ENCODE data around the gene CSF2RB. TPM values are rescaled to one million over a fixed set of nuclear protein-coding genes. Genes with fewer than 3 reads are reported as not detected.

The CSF2RB gene
- total RNA-seq, 1 donor from 2014 or later, result under 0.01 TPM

- no peak for DNase-seq (ENCODE audit: low read depth)
- H3K4me3 ChIP-seq (ENCODE audit: low read depth, low read length), result no peak overlapping the region
- TF ChIP-seq CTCF (conservative IDR thresholded peaks at IDR 0.05; ENCODE audit: low read depth, low read length), result no peak
Measured at GRCh38 chr22:36870250-36870649, 43.2 kb upstream of the CSF2RB start.

- no peak for DNase-seq (ENCODE audit: low read depth)
- no peak overlapping the region for H3K4me3 ChIP-seq (ENCODE audit: low read depth, low read length)
- TF ChIP-seq CTCF (conservative IDR thresholded peaks at IDR 0.05; ENCODE audit: low read depth, low read length), result no peak
Measured at GRCh38 chr22:36871669-36872081, 41.8 kb upstream of the CSF2RB start.

GRCh38 chr22:36872084-36872483, 41.3 kb upstream of the CSF2RB start:
- TF ChIP-seq CTCF (conservative IDR thresholded peaks at IDR 0.05; ENCODE audit: low read depth, low read length), result no peak
- DNase-seq (ENCODE audit: low read depth), result no peak
- no peak overlapping the region for H3K4me3 ChIP-seq (ENCODE audit: low read depth, low read length)

GRCh38 chr22:36872866-36873498, 40.4 kb upstream of the CSF2RB start:
- DNase-seq (ENCODE audit: low read depth), result no peak
- H3K4me3 ChIP-seq (ENCODE audit: low read depth, low read length), result no peak overlapping the region
- no peak for TF ChIP-seq CTCF (conservative IDR thresholded peaks at IDR 0.05; ENCODE audit: low read depth, low read length)

- peak; percentile 75 for TF ChIP-seq CTCF (conservative IDR thresholded peaks at IDR 0.05; ENCODE audit: low read depth, low read length)
- no peak overlapping the region for H3K4me3 ChIP-seq (ENCODE audit: low read depth, low read length)
- DNase-seq (ENCODE audit: low read depth), result peak; percentile 76
Measured at GRCh38 chr22:36873614-36874308, 39.7 kb upstream of the CSF2RB start.

- no peak for DNase-seq (ENCODE audit: low read depth)
- H3K4me3 ChIP-seq (ENCODE audit: low read depth, low read length), result no peak overlapping the region
- no peak for TF ChIP-seq CTCF (conservative IDR thresholded peaks at IDR 0.05; ENCODE audit: low read depth, low read length)
Measured at GRCh38 chr22:36874309-36874696, 39.1 kb upstream of the CSF2RB start.

- TF ChIP-seq CTCF (conservative IDR thresholded peaks at IDR 0.05; ENCODE audit: low read depth, low read length), result no peak
Measured at GRCh38 chr22:36874736-36875135, 38.7 kb upstream of the CSF2RB start.

More at GRCh38 chr22:36874736-36875135, 38.7 kb upstream of the CSF2RB start:
- no peak overlapping the region for H3K4me3 ChIP-seq (ENCODE audit: low read depth, low read length)
- DNase-seq (ENCODE audit: low read depth), result no peak
